ENCODE measurements around the gene TBC1D22B. TPM values are rescaled to one million over a fixed set of nuclear protein-coding genes. Genes with fewer than 3 reads are reported as not detected.

The TBC1D22B gene
- total and polyA plus RNA-seq, 2 donors (not counting 3 experiments of a cell fraction or from before 2014, with no cell fraction given): 13.1 to 13.6 TPM

GRCh38 chr6:37308069-37308815, 50.7 kb downstream of the TBC1D22B start:
- no peak overlapping the region for H2AFZ ChIP-seq (ENCODE audit: low read depth, low read length)
- ChIA-PET CTCF (interaction anchor here (0.7 to 2.1 kb wide), 3 partner anchors 12 to 22 kb away, joined by 3 to 6 read pairs (median 4); no protein-coding TSS in a partner anchor), POLR2A (no interaction called here)
- peaks cover 4 to 14% of the 10 kb centered on the region in 2 experiments for H3K36me3 ChIP-seq (ENCODE audit: control insufficient read depth in 2 of 2, extremely low read depth in 1 of 2, insufficient read depth in 2 of 2, low read length in 2 of 2)
- no peaks in the 10 kb centered on the region for H3K27me3 ChIP-seq (ENCODE audit: control insufficient read depth in 2 of 2, insufficient read depth in 2 of 2, low read length in 2 of 2)
- no peak overlapping the region for H3K27ac ChIP-seq (ENCODE audit: insufficient read depth, low read depth, low read length)
- no peaks in the 10 kb centered on the region for H3K79me2 ChIP-seq (ENCODE audit: control insufficient read depth, insufficient read depth, low read length)
- no peak overlapping the region for H3K4me3 ChIP-seq (replicated peaks in 1 of 3; ENCODE audit: insufficient read depth in 1 of 3, low read depth in 1 of 3, low read length in 3 of 3)
- FAIRE-seq (no peak), DNase-seq (ENCODE audit: low read depth, low spot score) (peak; percentile 49)
- TF ChIP-seq EZH2 (IDR thresholded peaks at IDR 0.05; ENCODE audit: borderline replicate concordance, low read depth, low read length, severe bottlenecking): no peak
- TF ChIP-seq GATA2 (IDR thresholded peaks at IDR 0.05; ENCODE audit: insufficient read depth, insufficient read length, low read depth, low read length): no peak
- no peak for TF ChIP-seq MYC (IDR thresholded peaks at IDR 0.05; ENCODE audit: low read depth, low read length)
- TF ChIP-seq POLR2A (IDR thresholded peaks at IDR 0.05; ENCODE audit: low read depth, low read length): no peak
- TF ChIP-seq FOS (IDR thresholded peaks at IDR 0.05; ENCODE audit: borderline replicate concordance, insufficient read depth, low read length): no peak
- TF ChIP-seq, protein P1, sequence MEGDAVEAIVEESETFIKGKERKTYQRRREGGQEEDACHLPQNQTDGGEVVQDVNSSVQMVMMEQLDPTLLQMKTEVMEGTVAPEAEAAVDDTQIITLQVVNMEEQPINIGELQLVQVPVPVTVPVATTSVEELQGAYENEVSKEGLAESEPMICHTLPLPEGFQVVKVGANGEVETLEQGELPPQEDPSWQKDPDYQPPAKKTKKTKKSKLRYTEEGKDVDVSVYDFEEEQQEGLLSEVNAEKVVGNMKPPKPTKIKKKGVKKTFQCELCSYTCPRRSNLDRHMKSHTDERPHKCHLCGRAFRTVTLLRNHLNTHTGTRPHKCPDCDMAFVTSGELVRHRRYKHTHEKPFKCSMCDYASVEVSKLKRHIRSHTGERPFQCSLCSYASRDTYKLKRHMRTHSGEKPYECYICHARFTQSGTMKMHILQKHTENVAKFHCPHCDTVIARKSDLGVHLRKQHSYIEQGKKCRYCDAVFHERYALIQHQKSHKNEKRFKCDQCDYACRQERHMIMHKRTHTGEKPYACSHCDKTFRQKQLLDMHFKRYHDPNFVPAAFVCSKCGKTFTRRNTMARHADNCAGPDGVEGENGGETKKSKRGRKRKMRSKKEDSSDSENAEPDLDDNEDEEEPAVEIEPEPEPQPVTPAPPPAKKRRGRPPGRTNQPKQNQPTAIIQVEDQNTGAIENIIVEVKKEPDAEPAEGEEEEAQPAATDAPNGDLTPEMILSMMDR (IDR thresholded peaks at IDR 0.05; ENCODE audit: extremely low read depth in 1 of 2, insufficient read depth in 1 of 2, low read depth in 1 of 2, low read length in 2 of 2): no peak
- no peak for TF ChIP-seq JUN (IDR thresholded peaks at IDR 0.05; ENCODE audit: borderline replicate concordance, insufficient read depth, insufficient read length, low read depth)
- TF ChIP-seq MAX (IDR thresholded peaks at IDR 0.05; ENCODE audit: insufficient read depth, insufficient read length): no peak
- TF ChIP-seq POLR2AphosphoS5 (IDR thresholded peaks at IDR 0.05; ENCODE audit: insufficient read depth, low read depth, low read length): no peak
- intact Hi-C loops (cut with micrococcal nuclease) (no loop called here), dilution Hi-C loops (cut with MboI; ENCODE audit: extremely low pct_ligation_motif_present, low sequenced_read_pairs) (no loop called here)
- H3K4me2 ChIP-seq (ENCODE audit: insufficient read depth, low read length): no peak overlapping the region
- H3K9me1 ChIP-seq (replicated peaks; ENCODE audit: control insufficient read depth, extremely low read depth, insufficient read depth, low read length): no peaks in the 10 kb centered on the region
- H3K9ac ChIP-seq (replicated peaks; ENCODE audit: extremely low read depth, insufficient read depth, low read length): no peak overlapping the region
- H4K20me1 ChIP-seq (replicated peaks; ENCODE audit: control insufficient read depth, extremely low read depth, insufficient read depth, low read length): no peaks in the 10 kb centered on the region
- BruUV-seq (replicated peaks): no TSS peak
- no peaks in the 10 kb centered on the region for H3K4me1 ChIP-seq (ENCODE audit: control insufficient read depth, extremely low read depth, insufficient read depth, low read length)
- H3K9me3 ChIP-seq (replicated peaks; ENCODE audit: control insufficient read depth, insufficient read depth, low read length): no peaks in the 10 kb centered on the region

All from endothelial cell of umbilical vein (primary cell).